HG03354 (cell line): ENCODE results near the gene AARS1.
"Not testable (repeated sequence)": the region's sequence is repeated elsewhere in the genome, so short reads cannot be mapped to it uniquely, and the experiment has no call there.

Experiments
- ATAC-seq: cut with Tn5 transposase; IDR thresholded peaks from one replicate; pipeline ENCODE4 v1.9.1; 2021; ENCODE audit warnings: mild to moderate bottlenecking; ENCODE audit not compliant: unreplicated experiment, poor library complexity, severe bottlenecking

AARS1 gene

DNA sequence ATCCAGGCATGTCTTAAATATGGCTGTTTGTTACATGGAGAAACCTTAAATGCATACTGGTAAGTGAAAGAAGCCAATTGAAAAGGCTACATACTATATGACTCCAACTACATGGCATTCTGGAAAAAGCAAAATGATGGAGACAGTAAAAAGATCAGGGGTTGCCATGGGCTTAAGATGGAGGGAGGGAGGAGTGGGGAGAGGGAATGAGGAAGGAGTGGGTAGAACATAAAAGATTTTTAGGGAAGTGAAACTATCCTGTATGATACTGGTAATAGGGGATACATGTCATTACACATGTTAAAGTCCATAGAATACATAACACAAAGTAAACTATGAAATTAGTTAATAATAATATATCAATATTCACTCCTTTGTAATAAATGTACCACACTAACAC, 50.5 kb downstream of the AARS1 start:
- ATAC-seq, result not testable (repeated sequence)

DNA sequence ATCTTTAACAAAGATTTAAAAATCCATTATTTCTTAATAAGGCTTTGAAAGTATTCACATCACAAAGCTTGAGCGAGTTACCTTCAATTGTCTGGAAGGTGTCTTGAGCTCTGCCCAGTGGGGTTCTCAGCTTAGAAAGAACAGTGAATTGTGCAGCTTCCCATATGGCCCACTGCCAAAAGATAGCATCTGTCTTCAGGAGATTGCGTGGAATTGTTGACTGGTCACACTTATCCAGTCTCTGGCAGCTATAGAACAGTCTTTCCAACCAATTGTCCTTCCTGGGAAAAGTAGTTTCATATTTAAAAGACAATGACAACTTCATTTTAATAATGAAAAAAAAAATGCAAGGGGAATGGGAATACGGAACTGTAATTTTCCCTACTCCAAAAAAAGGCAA, 57.5 kb downstream of the AARS1 start:
- not testable (repeated sequence) for ATAC-seq

DNA sequence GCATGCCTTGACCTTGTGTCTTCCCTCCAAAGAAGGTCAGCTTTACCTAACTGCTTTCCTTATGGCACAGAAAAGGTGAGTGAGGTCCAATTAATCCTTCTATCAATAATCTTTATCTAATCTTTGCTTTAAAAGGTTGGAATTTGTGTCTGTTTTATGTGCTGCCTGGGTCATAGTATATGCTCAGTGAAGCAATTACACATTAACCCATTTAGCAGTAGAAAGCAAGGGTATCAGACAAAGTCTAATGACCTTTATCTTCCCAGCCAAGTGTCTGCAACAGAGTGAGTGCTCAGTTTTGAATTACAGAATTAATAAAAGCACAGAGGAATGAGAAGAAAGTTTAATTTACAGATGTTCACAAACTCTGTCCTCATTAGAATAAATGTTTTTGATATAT, 63.3 kb downstream of the AARS1 start:
- ATAC-seq, result not testable (repeated sequence)

DNA sequence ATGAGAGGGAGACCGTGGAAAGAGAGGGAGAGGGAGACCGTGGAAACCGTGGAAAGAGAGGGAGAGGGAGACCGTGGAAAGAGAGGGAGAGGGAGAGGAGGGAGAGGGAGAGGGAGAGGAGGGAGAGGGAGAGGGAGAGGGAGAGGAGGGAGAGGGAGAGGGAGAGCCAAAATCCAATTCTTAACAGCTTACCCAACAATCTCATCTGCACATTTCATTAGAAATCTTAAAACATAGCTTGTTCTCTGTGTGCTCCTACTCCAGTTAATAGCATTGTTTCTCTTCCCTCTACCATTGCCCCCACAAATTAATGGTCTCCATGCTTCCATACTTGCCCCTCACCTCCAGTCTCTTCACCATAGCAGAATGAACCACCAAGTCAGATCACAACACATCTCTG, 63.9 kb downstream of the AARS1 start:
- ATAC-seq, result not testable (repeated sequence)

DNA sequence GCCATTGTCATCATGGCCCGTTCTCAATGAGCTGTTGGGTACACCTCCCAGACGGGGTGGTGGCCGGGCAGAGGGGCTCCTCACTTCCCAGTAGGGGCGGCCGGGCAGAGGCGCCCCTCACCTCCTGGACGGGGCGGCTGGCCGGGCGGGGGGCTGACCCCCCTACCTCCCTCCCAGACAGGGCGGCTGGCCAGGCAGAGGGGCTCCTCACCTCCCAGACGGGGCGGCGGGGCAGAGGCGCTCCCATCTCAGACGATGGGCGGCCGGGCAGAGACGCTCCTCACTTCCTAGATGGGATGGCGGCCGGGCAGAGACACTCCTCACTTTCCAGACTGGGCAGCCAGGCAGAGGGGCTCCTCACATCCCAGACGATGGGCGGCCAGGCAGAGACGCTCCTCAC, 64.7 kb downstream of the AARS1 start:
- not testable (repeated sequence) for ATAC-seq

DNA sequence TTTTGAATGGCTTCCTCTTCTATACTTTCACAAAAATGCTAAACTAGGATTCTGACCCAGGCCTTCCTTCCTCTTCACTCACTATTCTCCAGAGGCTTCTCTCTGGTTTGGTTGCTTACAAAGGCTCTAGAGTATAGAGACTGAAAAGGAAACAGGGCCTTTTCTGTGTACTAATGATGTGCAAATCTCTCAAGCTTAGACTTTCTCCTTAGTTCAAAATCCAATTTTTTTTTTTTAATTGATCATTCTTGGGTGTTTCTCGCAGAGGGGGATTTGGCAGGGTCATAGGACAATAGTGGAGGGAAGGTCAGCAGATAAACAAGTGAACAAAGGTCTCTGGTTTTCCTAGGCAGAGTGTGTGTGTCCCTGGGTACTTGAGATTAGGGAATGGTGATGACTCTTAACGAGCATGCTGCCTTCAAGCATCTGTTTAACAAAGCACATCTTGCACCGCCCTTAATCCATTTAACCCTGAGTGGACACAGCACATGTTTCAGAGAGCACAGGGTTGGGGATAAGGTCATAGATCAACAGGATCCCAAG, 65.3 kb downstream of the AARS1 start:
- ATAC-seq, result not testable (repeated sequence)

DNA sequence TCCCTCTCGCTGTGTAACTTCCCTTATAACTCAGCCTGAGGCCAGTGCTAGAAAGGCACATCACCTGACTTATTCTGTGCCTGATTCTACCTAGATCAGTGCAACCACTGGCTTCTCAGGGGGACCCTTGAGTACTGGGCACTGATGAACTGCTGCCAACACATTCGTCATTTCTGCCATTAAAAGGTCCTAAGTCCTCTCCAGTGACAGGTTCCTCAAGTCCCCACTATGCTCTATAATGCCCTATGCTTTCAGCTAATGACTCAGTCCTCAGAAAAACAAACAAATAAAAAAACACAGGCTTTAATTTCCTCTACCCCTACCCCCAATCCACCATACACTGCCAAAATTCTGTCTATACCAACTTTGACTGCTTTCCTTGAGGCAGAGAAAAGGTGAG, 66.1 kb downstream of the AARS1 start:
- ATAC-seq, result not testable (repeated sequence)

DNA sequence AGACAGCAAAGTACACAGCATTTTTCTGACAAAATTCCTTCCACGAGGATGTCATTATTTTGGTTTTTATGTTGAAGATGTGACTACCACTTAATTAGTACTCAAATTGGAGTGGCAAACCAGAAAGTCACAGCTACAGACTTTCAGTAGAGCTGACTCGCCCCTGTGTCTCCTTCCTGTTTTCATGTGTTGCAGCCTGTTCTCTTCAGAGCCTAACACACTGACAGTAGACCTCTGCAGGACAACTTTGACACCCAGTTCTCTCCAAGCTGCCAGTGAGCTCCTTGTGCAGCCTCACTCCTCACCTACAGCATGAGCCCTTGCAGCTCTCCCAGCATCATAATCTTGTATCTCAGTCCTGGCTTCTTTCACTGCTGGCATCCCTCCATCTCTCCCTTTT, 66.7 kb downstream of the AARS1 start:
- not testable (repeated sequence) for ATAC-seq

DNA sequence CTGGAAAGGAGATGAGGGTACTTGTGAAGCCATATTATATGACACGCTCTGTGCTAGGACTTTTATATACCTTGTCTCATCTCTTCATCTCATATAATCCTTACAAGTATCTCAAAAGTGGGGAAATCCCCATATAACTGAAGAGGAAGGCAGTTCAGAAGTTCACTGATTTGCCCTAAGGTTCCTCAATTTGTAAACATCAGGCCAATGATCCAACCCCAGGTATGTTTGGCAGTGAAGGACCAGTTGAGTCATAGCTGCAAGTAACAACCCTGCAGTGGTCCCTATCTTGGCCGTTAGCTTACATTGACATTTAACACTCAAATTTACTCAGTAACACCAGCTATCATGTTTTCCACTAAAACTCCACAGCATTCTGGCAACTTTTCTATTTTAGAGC, 70.7 kb downstream of the AARS1 start:
- ATAC-seq, result not testable (repeated sequence)

DNA sequence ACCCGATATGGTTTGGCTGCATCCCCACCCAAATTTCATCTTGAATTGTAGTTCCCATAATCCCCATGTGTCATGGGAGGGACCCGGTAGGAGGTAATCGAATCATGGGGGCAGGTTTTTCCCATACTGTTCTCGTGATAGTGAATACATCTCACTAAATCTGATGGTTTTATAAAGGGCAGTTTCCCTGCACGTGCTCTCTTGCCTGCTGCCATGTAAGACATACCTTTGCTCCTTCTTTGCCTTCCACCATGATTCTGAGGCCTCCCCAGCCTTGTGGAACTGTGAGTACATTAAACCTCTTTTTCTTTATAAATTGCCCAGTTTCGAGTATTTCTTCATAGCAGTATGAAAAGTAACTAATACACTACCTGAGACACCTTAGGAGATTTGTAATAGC, 82.9 kb downstream of the AARS1 start:
- not testable (repeated sequence) for ATAC-seq

DNA sequence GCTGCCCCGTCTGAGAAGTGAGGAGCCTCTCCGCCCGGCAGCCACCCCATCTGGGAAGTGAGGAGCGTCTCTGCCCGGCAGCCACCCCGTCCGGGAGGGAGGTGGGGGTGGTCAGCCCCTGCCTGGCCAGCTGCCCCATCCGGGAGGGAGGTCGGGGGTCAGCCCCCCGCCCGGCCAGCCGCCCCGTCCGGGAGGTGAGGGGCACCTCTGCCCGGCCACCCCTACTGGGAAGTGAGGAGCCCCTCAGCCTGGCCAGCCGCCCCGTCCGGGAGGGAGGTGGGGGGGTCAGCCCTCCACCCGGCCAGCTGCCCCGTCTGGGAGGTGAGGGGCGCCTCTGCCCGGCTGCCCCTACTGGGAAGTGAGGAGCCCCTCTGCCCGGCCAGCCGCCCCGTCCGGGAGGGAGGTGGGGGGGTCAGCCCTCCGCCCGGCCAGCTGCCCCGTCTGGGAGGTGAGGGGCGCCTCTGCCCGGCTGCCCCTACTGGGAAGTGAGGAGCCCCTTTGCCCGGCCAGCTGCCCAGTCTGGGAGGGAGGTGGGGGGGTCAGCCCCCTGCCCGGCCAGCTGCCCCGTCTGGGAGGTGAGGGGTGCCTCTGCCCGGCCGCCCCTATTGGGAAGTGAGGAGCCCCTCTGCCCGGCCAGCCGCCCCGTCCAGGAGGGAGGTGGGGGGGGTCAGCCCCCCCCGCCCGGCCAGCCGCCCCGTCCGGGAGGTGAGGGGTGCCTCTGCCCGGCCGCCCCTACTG, 84.5 kb downstream of the AARS1 start:
- ATAC-seq, result not testable (repeated sequence)

DNA sequence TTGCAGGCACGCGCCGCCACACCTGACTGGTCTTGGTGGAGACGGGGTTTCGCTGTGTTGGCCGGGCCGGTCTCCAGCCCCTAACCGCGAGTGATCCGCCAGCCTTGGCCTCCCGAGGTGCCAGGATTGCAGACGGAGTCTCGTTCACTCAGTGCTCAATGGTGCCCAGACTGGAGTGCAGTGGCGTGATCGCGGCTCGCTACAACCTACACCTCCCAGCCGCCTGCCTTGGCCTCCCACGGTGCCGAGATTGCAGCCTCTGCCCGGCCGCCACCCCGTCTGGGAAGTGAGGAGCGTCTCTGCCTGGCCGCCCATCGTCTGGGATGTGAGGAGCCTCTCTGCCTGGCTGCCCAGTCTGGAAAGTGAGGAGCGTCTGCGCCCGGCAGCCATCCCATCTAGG, 85.3 kb downstream of the AARS1 start:
- ATAC-seq, result not testable (repeated sequence)

DNA sequence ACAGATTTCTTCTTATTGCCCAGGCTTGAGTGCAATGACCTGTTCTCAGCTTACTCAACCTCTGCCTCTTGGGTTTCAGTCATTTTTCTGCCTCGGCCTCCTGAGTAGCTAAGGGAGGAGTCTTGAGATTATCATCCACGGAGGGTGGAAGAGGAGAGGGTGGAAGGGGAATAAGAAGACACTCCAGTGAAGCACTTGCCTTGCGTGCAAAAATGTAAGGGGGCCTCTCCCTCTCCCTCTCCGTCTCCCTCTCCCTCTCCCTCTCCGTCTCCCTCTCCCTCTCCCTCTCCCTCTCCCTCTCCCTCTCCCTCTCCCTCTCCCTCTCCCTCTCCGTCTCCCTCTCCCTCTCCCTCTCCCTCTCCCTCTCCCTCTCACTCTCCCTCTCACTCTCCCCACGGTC, 85.8 kb downstream of the AARS1 start:
- ATAC-seq, result not testable (repeated sequence)
